IMR-90 (cell line): ENCODE results near the gene PRKCSH. TPM values are rescaled to one million over a fixed set of nuclear protein-coding genes. Genes with fewer than 3 reads are reported as not detected.

Experiments
- ATAC-seq: fragments of 200-7000 bp; cut with Tn5 transposase; 2 replicates; pipeline ENCODE4 v1.9.1; 2020; ENCODE audit warnings: low read depth, mild to moderate bottlenecking, moderate library complexity
- BruUV-seq: library from RNA; stranded (reverse); fragments of 400-500 nt; replicated peaks from 2 replicates; lab custom pipeline; 2021; lab: Mats Ljungman, UMichigan
- CTCF ChIA-PET: fragments of 300-600 bp; formaldehyde crosslinking; extraction: SDS; loops from one replicate; lab custom pipeline; 2021; ENCODE audit warnings: antibody characterized with exemption; lab: Yijun Ruan, JAX
- POLR2A ChIA-PET: fragments of 300-600 bp; sonication (Branson Sonifier 250); formaldehyde crosslinking; loops from one replicate; lab custom pipeline; 2022; ENCODE audit warnings: antibody characterized with exemption; ENCODE audit not compliant: unreplicated experiment; lab: Charles Lee
- DNase-seq: peaks from one replicate; pipeline ENCODE4 v3.0.0; 2013
- H2AFZ ChIP-seq: replicated peaks from 2 replicates; pipeline ENCODE3; 2013; ENCODE audit warnings: low read length, mild to moderate bottlenecking; ENCODE audit not compliant: poor library complexity
- H2AK5ac ChIP-seq: 2 replicates; pipeline ENCODE4 v1.6.1; 2013; ENCODE audit warnings: low read depth, low read length, inconsistent platforms
- H2AK9ac ChIP-seq: replicated peaks from 2 replicates; pipeline ENCODE3; 2013; ENCODE audit warnings: mild to moderate bottlenecking, low read depth, low read length, moderate library complexity; ENCODE audit not compliant: poor library complexity
- H2BK120ac ChIP-seq: 2 replicates; pipeline ENCODE4 v1.6.1; 2013; ENCODE audit warnings: low read depth, low read length, inconsistent platforms
- H2BK15ac ChIP-seq: 3 replicates; pipeline ENCODE4 v1.6.1; 2013; ENCODE audit warnings: low read depth, low read length, inconsistent platforms
- H2BK20ac ChIP-seq: 2 replicates; pipeline ENCODE4 v1.6.1; 2013; ENCODE audit warnings: low read depth, mild to moderate bottlenecking, inconsistent platforms, low read length, moderate library complexity
- H2BK5ac ChIP-seq: 2 replicates; pipeline ENCODE4 v1.6.1; 2013; ENCODE audit warnings: mild to moderate bottlenecking, low read depth, low read length, inconsistent platforms; ENCODE audit not compliant: poor library complexity, severe bottlenecking
- H3K14ac ChIP-seq: replicated peaks from 2 replicates; pipeline ENCODE4 v1.6.1; 2013; ENCODE audit warnings: low read depth, low read length, inconsistent platforms
- H3K18ac ChIP-seq: 2 replicates; pipeline ENCODE4 v1.6.1; 2013; ENCODE audit warnings: low read depth, low read length, control low read depth
- H3K23ac ChIP-seq: 2 replicates; pipeline ENCODE4 v1.6.1; 2013; ENCODE audit warnings: low read depth, low read length, inconsistent platforms
- H3K27ac ChIP-seq: 2 replicates; pipeline ENCODE4 v1.5.1; 2013; ENCODE audit warnings: mild to moderate bottlenecking, control low read depth, low read length; ENCODE audit not compliant: insufficient read depth
- H3K27me3 ChIP-seq: 2 replicates; pipeline ENCODE4 v1.6.1; 2013; ENCODE audit warnings: low read length; ENCODE audit not compliant: control insufficient read depth, insufficient read depth
- H3K36me3 ChIP-seq: 2 replicates; pipeline ENCODE4 v1.6.1; 2013; ENCODE audit warnings: low read length, mixed read lengths; ENCODE audit not compliant: control insufficient read depth, insufficient read depth
- H3K4ac ChIP-seq: 2 replicates; pipeline ENCODE4 v1.6.1; 2013; ENCODE audit warnings: low read depth, low read length, inconsistent platforms
- H3K4me1 ChIP-seq: 2 replicates; pipeline ENCODE4 v1.6.1; 2013; ENCODE audit warnings: low read length, mixed read lengths; ENCODE audit not compliant: control insufficient read depth, insufficient read depth
- H3K4me2 ChIP-seq: 2 replicates; pipeline ENCODE4 v1.6.1; 2013; ENCODE audit warnings: low read depth, mild to moderate bottlenecking, control low read depth, low read length, moderate library complexity
- H3K4me3 ChIP-seq: 2 replicates; pipeline ENCODE4 v1.5.1; 2013; ENCODE audit warnings: low read depth, mild to moderate bottlenecking, control low read depth, low read length, moderate library complexity; ENCODE audit not compliant: insufficient read depth
- H3K56ac ChIP-seq: 2 replicates; pipeline ENCODE4 v1.6.1; 2013; ENCODE audit warnings: low read length, inconsistent platforms; ENCODE audit not compliant: insufficient read depth; ENCODE audit errors: extremely low read depth
- H3K79me1 ChIP-seq, 2 experiments: 2 replicates each; pipeline ENCODE4 v1.6.1; 2013; ENCODE audit warnings: low read length in 2 of 2, inconsistent platforms in 1 of 2, low read depth in 1 of 2
- H3K9ac ChIP-seq: 2 replicates; pipeline ENCODE4 v1.6.1; 2013; ENCODE audit warnings: low read depth, low read length, control low read depth
- H3K9me1 ChIP-seq: 2 replicates; pipeline ENCODE4 v1.6.1; 2013; ENCODE audit warnings: low read length, inconsistent platforms; ENCODE audit not compliant: insufficient read depth
- H3K9me3 ChIP-seq: 2 replicates; pipeline ENCODE4 v1.6.1; 2013; ENCODE audit warnings: low read length; ENCODE audit not compliant: control insufficient read depth, insufficient read depth
- H4K20me1 ChIP-seq: 2 replicates; pipeline ENCODE4 v1.6.1; 2013; ENCODE audit warnings: low read length, inconsistent platforms; ENCODE audit not compliant: insufficient read depth
- H4K5ac ChIP-seq: 2 replicates; pipeline ENCODE4 v1.6.1; 2013; ENCODE audit warnings: mild to moderate bottlenecking, low read depth, low read length, control low read depth
- H4K8ac ChIP-seq, 2 experiments: 2 replicates each; pipeline ENCODE4 v1.6.1; 2013; ENCODE audit warnings: low read depth in 2 of 2, low read length in 2 of 2, control low read depth in 1 of 2, inconsistent platforms in 1 of 2
- H4K91ac ChIP-seq: 2 replicates; pipeline ENCODE4 v1.6.1; 2013; ENCODE audit warnings: low read depth, low read length, inconsistent platforms; ENCODE audit not compliant: insufficient read depth
- BHLHE40 ChIP-seq: fragments of 150-350 bp; IDR thresholded peaks from 2 replicates; pipeline ENCODE4 v1.6.1; 2016; ENCODE audit warnings: mild to moderate bottlenecking, low read depth, low read length
- CEBPB ChIP-seq: IDR thresholded peaks from 2 replicates; pipeline ENCODE4 v1.6.1; 2012; ENCODE audit warnings: low read depth, low read length, improper control_type of control experiment
- CHD1 ChIP-seq: IDR thresholded peaks from 2 replicates; pipeline ENCODE4 v1.6.1; 2012; ENCODE audit warnings: low read depth, low read length, improper control_type of control experiment
- CTCF ChIP-seq: conservative IDR thresholded peaks from 2 replicates; pipeline ENCODE4 v1.5.1; 2012; ENCODE audit warnings: mild to moderate bottlenecking, low read depth, low read length, improper control_type of control experiment
- ELK1 ChIP-seq: fragments of 150-350 bp; IDR thresholded peaks from 2 replicates; pipeline ENCODE4 v1.6.1; 2016; ENCODE audit warnings: low read depth, mild to moderate bottlenecking, low read length, moderate library complexity, borderline replicate concordance
- FOS ChIP-seq: fragments of 150-350 bp; IDR thresholded peaks from 2 replicates; pipeline ENCODE4 v1.6.1; 2016; ENCODE audit warnings: low read depth, low read length
- MAFK ChIP-seq: IDR thresholded peaks from 2 replicates; pipeline ENCODE4 v1.6.1; 2012; ENCODE audit warnings: low read depth, low read length, improper control_type of control experiment
- MXI1 ChIP-seq: IDR thresholded peaks from 2 replicates; pipeline ENCODE4 v1.6.1; 2012; ENCODE audit warnings: low read depth, mild to moderate bottlenecking, low read length, moderate library complexity, borderline replicate concordance
- NFE2L2 ChIP-seq: fragments of 150-350 bp; IDR thresholded peaks from 2 replicates; pipeline ENCODE4 v1.6.1; 2016; ENCODE audit warnings: low read depth, mild to moderate bottlenecking, low read length
- POLR2A ChIP-seq: IDR thresholded peaks from 2 replicates; pipeline ENCODE4 v1.6.1; 2012; ENCODE audit warnings: mild to moderate bottlenecking, low read depth, low read length
- RAD21 ChIP-seq: IDR thresholded peaks from 2 replicates; pipeline ENCODE4 v1.6.1; 2012; ENCODE audit warnings: low read length, improper control_type of control experiment
- RCOR1 ChIP-seq: IDR thresholded peaks from 2 replicates; pipeline ENCODE4 v1.6.1; 2012; ENCODE audit warnings: mild to moderate bottlenecking, low read length, improper control_type of control experiment; ENCODE audit not compliant: insufficient replicate concordance
- RFX5 ChIP-seq: IDR thresholded peaks from 2 replicates; pipeline ENCODE4 v1.8.0; 2012; ENCODE audit warnings: low read depth, mild to moderate bottlenecking, low read length, moderate library complexity
- SMC3 ChIP-seq: fragments of 150-350 bp; IDR thresholded peaks from 2 replicates; pipeline ENCODE4 v1.6.1; 2016; ENCODE audit warnings: low read depth, mild to moderate bottlenecking, antibody characterized with exemption, low read length, moderate library complexity
- USF2 ChIP-seq: fragments of 150-350 bp; IDR thresholded peaks from 2 replicates; pipeline ENCODE4 v1.6.1; 2017; ENCODE audit warnings: mild to moderate bottlenecking, antibody characterized with exemption, low read length, low read depth
- WGBS, 2 experiments: methylation state at CpG; one replicate each; pipeline versions ENCODE4 v1.1.5 to v1.1.7; 2013; ENCODE audit warnings: missing lambda C conversion rate in 2 of 2; ENCODE audit not compliant: insufficient read length in 1 of 2; ENCODE audit errors: extremely low coverage in 2 of 2; 5-methylcytosine and 5-hydroxymethylcytosine counted together
- dilution Hi-C: fragments of 300-500 bp; cut with HindIII; formaldehyde crosslinking; loops from one replicate; pipeline ENCODE4 v1.14.3; 2018; ENCODE audit warnings: low sequenced_read_pairs; ENCODE audit not compliant: unreplicated experiment
- in situ Hi-C: fragments of 300-500 bp; cut with MboI; formaldehyde crosslinking; loops from 3 replicates; pipeline ENCODE4 v1.14.3; 2019; ENCODE audit warnings: low sequenced_read_pairs, inconsistent platforms, mixed read lengths
- intact Hi-C: fragments of 100-400 bp; cut with micrococcal nuclease; formaldehyde crosslinking; loops from 2 replicates; pipeline ENCODE4 v1.10.0; 2022
- polyA plus RNA-seq, 3 experiments: library from polyadenylated mRNA; depleted of rRNA; stranded (reverse); fragments of >200 nt; gene quantifications; 2 replicates each; pipeline ENCODE4 v1.2.3, GENCODE V29; 2012; ENCODE audit warnings: low replicate concordance in 1 of 3
- total RNA-seq: library from RNA; depleted of rRNA; stranded (reverse); fragments of >200 nt; gene quantifications from 2 replicates; pipeline ENCODE4 v1.2.3, GENCODE V29; 2012

The PRKCSH gene
- total and polyA plus RNA-seq, 2 of the 4 experiments (the other 2 are of a cell fraction) = 36.0 to 252 TPM

GRCh38 chr19:11486661-11487503 lies 51.4 kb downstream of the PRKCSH start:
- CTCF ChIA-PET = no interaction called here
- TF ChIP-seq BHLHE40 (no peak), FOS (no peak), CTCF (no peak), RCOR1 (no peak), CHD1 (no peak), MAFK (no peak), ELK1 (no peak), MXI1 (no peak), SMC3 (no peak), RAD21 (no peak), CEBPB (no peak), USF2 (no peak), NFE2L2 (no peak), POLR2A (no peak), RFX5 (no peak)

More at GRCh38 chr19:11486661-11487503, 51.4 kb downstream of the PRKCSH start:
- Histone ChIP-seq H2AFZ (no peak overlapping the region), H3K27me3 (peaks cover 4% of the 10 kb centered on the region; the same call in 1 of the 2 replicates), H3K4ac (no peak overlapping the region), H2BK5ac (no peak overlapping the region), H3K79me1 (no peaks in the 10 kb centered on the region), H3K9ac (no peak overlapping the region), H3K23ac (no peak overlapping the region), H2AK9ac (no peak overlapping the region), H3K56ac (no peak overlapping the region), H2BK20ac (no peak overlapping the region), H3K4me1 (peaks cover 2% of the 10 kb centered on the region; the same call in 1 of the 2 replicates), H3K14ac (no peak overlapping the region), H3K36me3 (peaks cover 2% of the 10 kb centered on the region; the same call in 1 of the 2 replicates), H3K4me2 (no peak overlapping the region), H4K8ac (no peak overlapping the region), H3K18ac (no peak overlapping the region), H4K20me1 (no peaks in the 10 kb centered on the region), H3K9me3 (no peaks in the 10 kb centered on the region), H3K9me1 (no peaks in the 10 kb centered on the region; the same call in 1 of the 2 replicates), H3K27ac (no peak overlapping the region), H4K91ac (no peak overlapping the region), H4K5ac (no peak overlapping the region), H2BK120ac (no peak overlapping the region), H3K4me3 (no peak overlapping the region), H2AK5ac (no peak overlapping the region), H2BK15ac (no peak overlapping the region)
- POLR2A ChIA-PET = no interaction called here
- dilution Hi-C loops (no loop called here), in situ Hi-C loops (no loop called here), intact Hi-C loops (no loop called here)
- BruUV-seq = no TSS peak
- ATAC-seq (no peak), DNase-seq (no peak)
- WGBS, 2 experiments = 86% methylated on average over 30 of the region's 45 CpGs; no CpG with 5 or more reads in 1 of the 2 experiments
